DMS153 treated with DMSO at 0.1 percent for 48 hours (cell line): ENCODE data around the gene TMEM217.
"Not testable (repeated sequence)": the region's sequence is repeated elsewhere in the genome, so short reads cannot be mapped to it uniquely, and the experiment has no call there.

Experiments used
- DNase-seq: peaks from one replicate; lab custom pipeline; 2025; ENCODE audit not compliant: unreplicated experiment; lab: John Stamatoyannopoulos, UW

TMEM217 gene

GRCh38 chr6:37218511-37218910, 39.4 kb downstream of the TMEM217 start:
- no peak for DNase-seq

- DNase-seq, result no peak
Measured at GRCh38 chr6:37218061-37218460, 39.9 kb downstream of the TMEM217 start.

- no peak for DNase-seq
Measured at GRCh38 chr6:37212268-37212667, 45.7 kb downstream of the TMEM217 start.

GRCh38 chr6:37210313-37210968, 47.5 kb downstream of the TMEM217 start:
- DNase-seq, result peak; percentile 36

GRCh38 chr6:37209461-37210205, 48.3 kb downstream of the TMEM217 start:
- no peak for DNase-seq

GRCh38 chr6:37208793-37209192, 49.2 kb downstream of the TMEM217 start:
- DNase-seq, result no peak

- DNase-seq, result peak; percentile 8
Measured at GRCh38 chr6:37207903-37208456, 50.0 kb downstream of the TMEM217 start.

- DNase-seq, result no peak
Measured at GRCh38 chr6:37206622-37207021, 51.3 kb downstream of the TMEM217 start.

GRCh38 chr6:37205997-37206340, 52.0 kb downstream of the TMEM217 start:
- DNase-seq, result no peak

GRCh38 chr6:37205175-37205996, 52.6 kb downstream of the TMEM217 start:
- no peak for DNase-seq

GRCh38 chr6:37204014-37204751, 53.8 kb downstream of the TMEM217 start:
- DNase-seq, result no peak

GRCh38 chr6:37202788-37203491, 55.0 kb downstream of the TMEM217 start:
- no peak for DNase-seq

- no peak for DNase-seq
Measured at GRCh38 chr6:37201726-37202125, 56.2 kb downstream of the TMEM217 start.

GRCh38 chr6:37200085-37200484, 57.9 kb downstream of the TMEM217 start:
- no peak for DNase-seq

GRCh38 chr6:37196451-37196850, 61.5 kb downstream of the TMEM217 start:
- DNase-seq, result not testable (repeated sequence)

- not testable (repeated sequence) for DNase-seq
Measured at GRCh38 chr6:37194886-37195285, 63.1 kb downstream of the TMEM217 start.

- DNase-seq, result no peak
Measured at GRCh38 chr6:37192666-37193065, 65.3 kb downstream of the TMEM217 start.

- no peak for DNase-seq
Measured at GRCh38 chr6:37190159-37190535, 67.8 kb downstream of the TMEM217 start.

- DNase-seq, result no peak
Measured at GRCh38 chr6:37188962-37189510, 68.9 kb downstream of the TMEM217 start.
